Measurements from ENCODE around the gene TTC7B. TPM values are rescaled to one million over a fixed set of nuclear protein-coding genes. Genes with fewer than 3 reads are reported as not detected.

Gene TTC7B
- total RNA-seq, 1 experiment from 2014 or later, result 9.6 TPM

GRCh38 chr14:90797919-90798318, 18.3 kb downstream of the TTC7B start:
- intact Hi-C loops (cut with micrococcal nuclease; ENCODE audit: unreplicated experiment), result no loop called here
- CTCF ChIA-PET, result no interaction called here
- no peak for DNase-seq
- no peak for TF ChIP-seq CTCF (IDR thresholded peaks at IDR 0.05; ENCODE audit: unreplicated experiment)
- Mint-ChIP-seq H3K9me3 (ENCODE audit: low read depth, unreplicated experiment) (no peaks in the 10 kb centered on the region), H3K27ac (ENCODE audit: unreplicated experiment) (no peak overlapping the region), H3K4me1 (ENCODE audit: low read depth, unreplicated experiment) (no peaks in the 10 kb centered on the region), H3K27me3 (ENCODE audit: unreplicated experiment) (no peaks in the 10 kb centered on the region), H3K4me3 (ENCODE audit: low read depth, unreplicated experiment) (no peak overlapping the region), H3K36me3 (ENCODE audit: insufficient read depth, unreplicated experiment) (no peaks in the 10 kb centered on the region)
- BruUV-seq (replicated peaks), result no TSS peak

GRCh38 chr14:90797451-90797850, 18.8 kb downstream of the TTC7B start:
- Mint-ChIP-seq H3K4me3 (ENCODE audit: low read depth, unreplicated experiment) (no peak overlapping the region), H3K27me3 (ENCODE audit: unreplicated experiment) (no peaks in the 10 kb centered on the region), H3K4me1 (ENCODE audit: low read depth, unreplicated experiment) (no peaks in the 10 kb centered on the region), H3K9me3 (ENCODE audit: low read depth, unreplicated experiment) (no peaks in the 10 kb centered on the region), H3K27ac (ENCODE audit: unreplicated experiment) (no peak overlapping the region), H3K36me3 (ENCODE audit: insufficient read depth, unreplicated experiment) (no peaks in the 10 kb centered on the region)
- intact Hi-C loops (cut with micrococcal nuclease; ENCODE audit: unreplicated experiment), result no loop called here
- DNase-seq, result no peak
- CTCF ChIA-PET, result no interaction called here
- TF ChIP-seq CTCF (IDR thresholded peaks at IDR 0.05; ENCODE audit: unreplicated experiment), result no peak
- no TSS peak for BruUV-seq (replicated peaks)

GRCh38 chr14:90796329-90796728, 19.9 kb downstream of the TTC7B start:
- no peaks in the 10 kb centered on the region for H3K4me1 Mint-ChIP-seq (ENCODE audit: low read depth, unreplicated experiment)
- intact Hi-C loops (cut with micrococcal nuclease; ENCODE audit: unreplicated experiment), result no loop called here
- H3K9me3 Mint-ChIP-seq (ENCODE audit: low read depth, unreplicated experiment), result no peaks in the 10 kb centered on the region
- H3K27ac Mint-ChIP-seq (ENCODE audit: unreplicated experiment), result no peak overlapping the region
- CTCF ChIA-PET, result interaction anchor here (1.4 kb wide), 1 partner anchor 10 kb away, joined by 3 read pairs; no protein-coding TSS in a partner anchor
- no peak for DNase-seq
- TF ChIP-seq CTCF (IDR thresholded peaks at IDR 0.05; ENCODE audit: unreplicated experiment), result no peak
- BruUV-seq (replicated peaks), result no TSS peak
- no peak overlapping the region for H3K4me3 Mint-ChIP-seq (ENCODE audit: low read depth, unreplicated experiment)
- H3K27me3 Mint-ChIP-seq (ENCODE audit: unreplicated experiment), result no peaks in the 10 kb centered on the region
- no peaks in the 10 kb centered on the region for H3K36me3 Mint-ChIP-seq (ENCODE audit: insufficient read depth, unreplicated experiment)

- TF ChIP-seq CTCF (IDR thresholded peaks at IDR 0.05; ENCODE audit: unreplicated experiment), result no peak
- CTCF ChIA-PET, result interaction anchor here (0.6 to 1.4 kb wide), 2 partner anchors 9 to 261 kb away, joined by 3 read pairs; no protein-coding TSS in a partner anchor
- no TSS peak for BruUV-seq (replicated peaks)
- Mint-ChIP-seq H3K4me3 (ENCODE audit: low read depth, unreplicated experiment) (no peak overlapping the region), H3K27ac (ENCODE audit: unreplicated experiment) (no peak overlapping the region), H3K36me3 (ENCODE audit: insufficient read depth, unreplicated experiment) (no peaks in the 10 kb centered on the region), H3K27me3 (ENCODE audit: unreplicated experiment) (no peaks in the 10 kb centered on the region), H3K4me1 (ENCODE audit: low read depth, unreplicated experiment) (no peaks in the 10 kb centered on the region), H3K9me3 (ENCODE audit: low read depth, unreplicated experiment) (no peaks in the 10 kb centered on the region)
- DNase-seq, result no peak
- intact Hi-C loops (cut with micrococcal nuclease; ENCODE audit: unreplicated experiment), result no loop called here
These were observed 20.5 kb downstream of the TTC7B start for GRCh38 chr14:90795744-90796143.

Data from Calu3 (cell line).